Measurements from ENCODE around the gene H2BK1.

H2BK1 gene

DNA sequence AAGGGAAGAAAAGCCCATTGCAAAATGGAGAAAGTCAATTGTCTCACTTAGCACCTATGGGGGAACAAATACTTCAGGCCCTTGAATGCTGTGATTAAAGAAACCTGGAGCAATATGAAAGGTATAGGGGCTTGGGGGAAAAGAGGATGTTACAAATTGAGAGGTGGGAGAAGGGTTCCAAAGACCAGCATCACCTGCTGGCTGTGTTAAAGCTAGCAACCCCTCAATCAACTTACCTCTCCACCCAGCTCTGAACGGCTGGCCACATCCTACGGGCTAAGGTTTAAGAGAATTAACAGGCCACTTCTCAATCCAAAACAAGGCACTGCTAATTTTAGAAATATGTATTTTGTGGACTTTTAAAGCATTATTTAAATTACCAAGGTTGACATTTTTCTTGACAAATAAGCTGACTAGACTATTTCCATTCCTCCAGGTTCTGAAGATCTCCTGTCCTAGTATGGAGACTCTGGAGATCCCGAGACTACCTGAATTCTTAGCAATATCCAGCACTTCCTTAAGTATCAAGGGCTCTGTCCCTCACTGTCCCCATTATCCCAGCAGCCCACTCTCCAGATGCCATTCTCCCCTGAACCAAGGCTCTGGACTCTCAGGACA, 976 bp upstream of the H2BK1 start:
- Histone ChIP-seq H3K27me3 (replicated peaks) (no peaks in the 10 kb centered on the region), H3K4me3 (ENCODE audit: low read depth, low read length) (no peak overlapping the region), H3K36me3 (replicated peaks) (peaks cover 30% of the 10 kb centered on the region), H3K27ac (no peak overlapping the region)
- in situ Hi-C loops (cut with HindIII; ENCODE audit: low pct_ligation_motif_present, low sequenced_read_pairs) = no loop called here
- DNase-seq = no peak
- TF ChIP-seq, protein P1, sequence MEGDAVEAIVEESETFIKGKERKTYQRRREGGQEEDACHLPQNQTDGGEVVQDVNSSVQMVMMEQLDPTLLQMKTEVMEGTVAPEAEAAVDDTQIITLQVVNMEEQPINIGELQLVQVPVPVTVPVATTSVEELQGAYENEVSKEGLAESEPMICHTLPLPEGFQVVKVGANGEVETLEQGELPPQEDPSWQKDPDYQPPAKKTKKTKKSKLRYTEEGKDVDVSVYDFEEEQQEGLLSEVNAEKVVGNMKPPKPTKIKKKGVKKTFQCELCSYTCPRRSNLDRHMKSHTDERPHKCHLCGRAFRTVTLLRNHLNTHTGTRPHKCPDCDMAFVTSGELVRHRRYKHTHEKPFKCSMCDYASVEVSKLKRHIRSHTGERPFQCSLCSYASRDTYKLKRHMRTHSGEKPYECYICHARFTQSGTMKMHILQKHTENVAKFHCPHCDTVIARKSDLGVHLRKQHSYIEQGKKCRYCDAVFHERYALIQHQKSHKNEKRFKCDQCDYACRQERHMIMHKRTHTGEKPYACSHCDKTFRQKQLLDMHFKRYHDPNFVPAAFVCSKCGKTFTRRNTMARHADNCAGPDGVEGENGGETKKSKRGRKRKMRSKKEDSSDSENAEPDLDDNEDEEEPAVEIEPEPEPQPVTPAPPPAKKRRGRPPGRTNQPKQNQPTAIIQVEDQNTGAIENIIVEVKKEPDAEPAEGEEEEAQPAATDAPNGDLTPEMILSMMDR (IDR thresholded peaks at IDR 0.05; ENCODE audit: low read depth, low read length, missing control alignments) = peak; percentile 3

DNA sequence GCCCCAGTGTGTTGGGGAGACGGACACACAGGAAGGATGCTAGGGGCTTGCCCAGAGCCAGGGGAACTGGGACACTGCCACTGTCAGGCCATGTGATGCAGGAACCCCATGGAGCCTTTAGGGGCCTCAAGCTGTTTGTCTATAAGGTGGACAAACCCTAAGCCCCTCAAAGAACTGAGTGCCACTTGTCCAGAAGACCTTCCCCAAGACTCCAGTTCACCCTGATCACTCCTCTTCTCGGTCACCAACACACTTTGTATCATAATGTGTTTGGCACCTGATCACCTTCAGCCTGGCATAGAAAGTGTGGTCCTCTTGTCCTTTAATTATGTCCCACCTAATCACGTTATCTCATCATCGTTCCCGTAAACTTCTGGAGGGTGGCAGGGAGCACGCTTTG, 700 bp downstream of the H2BK1 start:
- in situ Hi-C loops (cut with HindIII; ENCODE audit: low pct_ligation_motif_present, low sequenced_read_pairs) = no loop called here
- TF ChIP-seq, protein P1 (IDR thresholded peaks at IDR 0.05; ENCODE audit: low read depth, low read length, missing control alignments) = no peak
- H3K36me3 ChIP-seq (replicated peaks) = peaks cover 14% of the 10 kb centered on the region
- no peak overlapping the region for H3K27ac ChIP-seq
- DNase-seq = no peak
- H3K4me3 ChIP-seq (ENCODE audit: low read depth, low read length) = no peak overlapping the region
- no peaks in the 10 kb centered on the region for H3K27me3 ChIP-seq (replicated peaks)

DNA sequence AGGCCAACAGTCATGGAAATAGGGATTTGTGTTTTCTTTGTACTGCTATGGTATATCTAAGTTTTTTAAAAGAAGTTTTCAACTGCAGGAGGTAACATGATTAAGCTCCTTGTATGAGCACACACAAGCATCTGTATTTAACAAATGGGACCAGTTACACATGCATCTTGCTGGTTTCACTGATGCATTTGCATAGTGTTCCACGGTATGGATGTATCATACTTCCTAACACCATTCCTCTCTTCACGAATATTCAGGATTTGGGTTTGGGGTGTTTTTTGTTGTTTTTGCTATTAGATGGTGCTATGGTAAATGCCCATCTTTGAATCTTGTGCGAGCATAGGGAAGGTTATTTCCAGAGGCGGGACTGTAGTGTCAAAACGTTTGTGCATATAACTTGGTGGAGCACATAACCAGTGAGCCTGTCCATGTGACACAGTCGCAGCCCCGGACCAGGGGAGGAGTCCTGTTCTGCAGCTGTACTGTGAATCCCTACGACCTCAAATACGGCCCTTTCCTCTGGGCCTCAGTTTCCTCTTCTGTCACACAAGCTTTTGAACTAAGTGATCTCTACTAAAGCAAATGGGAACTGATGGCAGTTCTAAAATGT, 1.9 kb downstream of the H2BK1 start:
- peaks cover 4% of the 10 kb centered on the region for H3K27me3 ChIP-seq (replicated peaks)
- H3K36me3 ChIP-seq (replicated peaks) = peaks cover 9% of the 10 kb centered on the region

DNA sequence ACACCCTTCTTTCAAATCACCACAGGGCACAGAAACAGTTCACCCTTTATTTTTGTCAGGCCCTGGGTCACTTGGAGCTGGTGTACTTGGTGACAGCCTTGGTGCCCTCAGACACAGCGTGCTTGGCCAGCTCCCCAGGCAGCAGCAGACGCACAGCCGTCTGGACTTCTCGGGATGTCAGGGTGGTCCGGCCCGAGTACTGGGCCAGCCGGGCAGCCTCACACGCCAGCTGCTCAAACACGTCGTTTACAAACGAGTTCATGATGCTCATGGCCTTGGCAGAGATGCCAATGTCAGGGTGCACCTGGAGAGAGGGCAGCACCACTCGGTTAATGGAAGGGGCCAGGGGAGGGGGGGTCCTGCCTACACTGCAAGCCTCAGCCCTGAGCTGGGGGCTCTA, 2.5 kb downstream of the H2BK1 start:
- in situ Hi-C loops (cut with HindIII; ENCODE audit: low pct_ligation_motif_present, low sequenced_read_pairs) = no loop called here
- Histone ChIP-seq H3K27ac (no peak overlapping the region), H3K36me3 (replicated peaks) (peaks cover 6% of the 10 kb centered on the region), H3K27me3 (replicated peaks) (peaks cover 7% of the 10 kb centered on the region), H3K4me3 (ENCODE audit: low read depth, low read length) (no peak overlapping the region)
- DNase-seq = no peak
- TF ChIP-seq, protein P1 (IDR thresholded peaks at IDR 0.05; ENCODE audit: low read depth, low read length, missing control alignments) = no peak

More for the DNA sequence above, 1.9 kb downstream of the H2BK1 start:
- Histone ChIP-seq H3K4me3 (ENCODE audit: low read depth, low read length) (no peak overlapping the region), H3K27ac (no peak overlapping the region)
- no peak for DNase-seq
- in situ Hi-C loops (cut with HindIII; ENCODE audit: low pct_ligation_motif_present, low sequenced_read_pairs) = no loop called here
- TF ChIP-seq, protein P1 (IDR thresholded peaks at IDR 0.05; ENCODE audit: low read depth, low read length, missing control alignments) = no peak

DNA sequence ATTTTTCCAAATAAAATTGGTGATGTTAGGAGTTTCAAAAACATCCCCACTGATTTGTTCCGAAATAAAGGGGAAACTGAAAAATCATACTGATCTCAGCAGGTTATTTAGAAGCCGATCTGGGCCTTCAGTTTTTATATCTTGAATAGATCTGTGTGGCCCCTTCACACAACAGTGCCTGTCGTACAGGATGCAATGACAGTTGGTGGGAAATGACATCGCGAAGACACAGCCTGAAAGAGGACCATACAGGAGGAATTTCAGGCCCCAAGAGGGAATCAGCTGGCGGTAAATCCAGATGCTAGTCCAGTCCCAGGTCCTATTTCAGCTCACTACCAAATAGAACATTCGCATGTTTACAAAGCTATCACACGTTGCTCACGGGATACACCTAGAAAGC, 3.0 kb downstream of the H2BK1 start:
- TF ChIP-seq, protein P1 (IDR thresholded peaks at IDR 0.05; ENCODE audit: low read depth, low read length, missing control alignments) = no peak
- Histone ChIP-seq H3K27ac (no peak overlapping the region), H3K4me3 (ENCODE audit: low read depth, low read length) (no peak overlapping the region), H3K36me3 (replicated peaks) (peaks cover 1% of the 10 kb centered on the region), H3K27me3 (replicated peaks) (peaks cover 8% of the 10 kb centered on the region)
- in situ Hi-C loops (cut with HindIII; ENCODE audit: low pct_ligation_motif_present, low sequenced_read_pairs) = no loop called here
- DNase-seq = no peak

DNA sequence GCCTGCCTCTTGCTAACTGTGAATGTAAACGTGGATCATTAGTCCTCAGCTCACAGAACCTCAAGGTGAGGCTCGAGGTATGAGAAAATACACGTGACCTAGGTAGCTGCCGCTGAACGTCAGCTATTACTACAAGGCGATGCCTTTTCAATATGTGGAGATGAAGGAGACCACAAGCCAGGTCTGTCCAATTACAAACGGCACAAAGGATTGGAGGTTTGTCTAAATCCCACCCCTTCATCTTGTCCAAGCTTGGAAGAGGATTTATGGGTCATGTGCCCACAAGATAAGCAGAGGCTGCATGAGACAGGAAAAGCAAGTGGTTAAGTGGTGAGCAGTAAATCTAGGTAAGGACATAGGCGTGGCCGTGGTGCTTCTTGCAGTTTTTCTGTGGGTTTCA, 3.4 kb downstream of the H2BK1 start:
- TF ChIP-seq, protein P1 (IDR thresholded peaks at IDR 0.05; ENCODE audit: low read depth, low read length, missing control alignments) = no peak
- no peaks in the 10 kb centered on the region for H3K36me3 ChIP-seq (replicated peaks)
- H3K4me3 ChIP-seq (ENCODE audit: low read depth, low read length) = no peak overlapping the region
- H3K27me3 ChIP-seq (replicated peaks) = peaks cover 10% of the 10 kb centered on the region
- no peak for DNase-seq
- in situ Hi-C loops (cut with HindIII; ENCODE audit: low pct_ligation_motif_present, low sequenced_read_pairs) = no loop called here
- H3K27ac ChIP-seq = no peak overlapping the region

Measured in brain microvascular endothelial cell (primary cell).